ENCODE results near the gene CNTN5.

CNTN5 gene

DNA sequence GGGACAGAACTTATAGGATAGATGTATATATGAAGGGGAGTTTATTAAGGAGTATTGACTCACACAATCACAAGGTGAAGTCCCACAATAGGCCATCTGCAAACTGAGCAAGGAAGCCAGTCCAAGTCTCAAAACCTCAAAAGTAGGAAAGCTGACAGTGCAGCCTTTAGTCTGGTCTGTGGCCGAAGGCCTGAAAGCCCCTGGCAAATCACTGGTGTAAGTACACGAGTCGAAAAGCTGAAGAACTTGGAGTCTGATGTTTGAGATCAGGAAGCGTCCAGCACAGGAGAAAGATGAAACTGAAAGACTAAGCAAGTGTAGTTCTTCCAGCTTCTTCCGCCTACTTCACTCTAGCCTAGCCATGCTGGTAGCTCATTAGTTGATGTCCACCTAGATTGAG is 866.7 kb downstream of the CNTN5 start (continued):
- no peak for TF ChIP-seq KLF16 (tag by site-specific recombination; IDR thresholded peaks at IDR 0.05)

DNA sequence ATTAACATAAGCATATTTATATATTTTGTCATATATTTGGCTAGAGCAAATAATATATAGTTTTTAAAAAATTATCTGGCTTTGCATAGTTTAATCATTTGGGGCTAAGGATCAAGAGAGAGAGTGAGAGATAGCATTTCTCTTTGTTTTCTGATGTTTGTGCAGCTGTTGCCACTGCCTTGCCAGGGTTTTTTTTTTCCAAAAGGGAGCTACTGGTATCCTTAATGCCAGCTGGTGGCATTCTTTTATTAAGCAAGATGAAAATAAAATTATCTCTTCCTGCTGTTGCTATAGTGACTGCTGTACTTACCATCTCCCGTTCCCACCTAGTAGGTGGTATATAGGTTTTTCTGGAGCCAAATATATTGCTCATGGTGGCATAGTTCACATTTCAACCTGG is 873.1 kb downstream of the CNTN5 start:
- CTCF ChIA-PET = no interaction called here
- TF ChIP-seq ZNF404 (tag by site-specific recombination; IDR thresholded peaks at IDR 0.05) (no peak), ZNF223 (tag by site-specific recombination; IDR thresholded peaks at IDR 0.05) (no peak), ZNF416 (tag by site-specific recombination; IDR thresholded peaks at IDR 0.05) (no peak), WT1 (tag by site-specific recombination; IDR thresholded peaks at IDR 0.05) (no peak), KLF1 (tag by site-specific recombination; IDR thresholded peaks at IDR 0.05) (no peak), YY2 (tag by site-specific recombination; IDR thresholded peaks at IDR 0.05) (no peak), ZNF768 (tag by site-specific recombination; IDR thresholded peaks at IDR 0.05) (no peak), GLIS1 (tag by site-specific recombination; IDR thresholded peaks at IDR 0.05) (no peak), ZNF23 (tag by site-specific recombination; IDR thresholded peaks at IDR 0.05; ENCODE audit: borderline replicate concordance) (no peak)
- Histone ChIP-seq H3K36me3 (ENCODE audit: control insufficient read depth in 2 of 2, insufficient read depth in 1 of 2, low read length in 2 of 2) (no peaks in the 10 kb centered on the region), H3K27ac (ENCODE audit: extremely low read depth, low read depth, low read length) (no peak overlapping the region), H3K4me1 (ENCODE audit: control insufficient read depth, insufficient read depth, low read length) (no peaks in the 10 kb centered on the region), H3K9me3 (ENCODE audit: control insufficient read depth, insufficient read depth, low read depth, low read length) (no peaks in the 10 kb centered on the region), H3K4me3 (ENCODE audit: low read depth, low read length) (no peak overlapping the region)
- POLR2A ChIA-PET = no interaction called here

DNA sequence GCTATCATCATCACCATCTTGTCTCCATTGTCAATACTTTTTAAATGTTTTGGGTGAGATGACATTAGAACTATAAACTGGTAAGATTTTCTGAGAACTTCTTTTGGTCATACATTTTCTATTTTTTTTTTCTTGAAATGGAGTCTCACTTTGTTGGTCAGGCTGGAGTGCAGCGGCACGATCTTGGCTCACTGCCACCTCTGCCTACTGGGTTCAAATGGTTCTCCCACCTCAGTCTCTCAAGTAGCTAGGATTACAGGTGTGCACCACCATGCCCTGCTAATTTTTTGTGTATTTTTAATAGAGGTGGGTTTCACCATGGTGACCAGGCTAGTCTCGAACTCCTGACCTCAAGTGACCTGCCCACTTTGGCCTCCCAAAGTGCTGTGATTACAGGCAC is 880.4 kb downstream of the CNTN5 start:
- TF ChIP-seq ZNF19 (tag by site-specific recombination; IDR thresholded peaks at IDR 0.05; ENCODE audit: low read depth) (no peak), ZNF670 (tag by site-specific recombination; IDR thresholded peaks at IDR 0.05; ENCODE audit: low read depth) (no peak), SCRT1 (tag by site-specific recombination; IDR thresholded peaks at IDR 0.05; ENCODE audit: borderline replicate concordance) (no peak), ZNF138 (tag by site-specific recombination; IDR thresholded peaks at IDR 0.05; ENCODE audit: borderline replicate concordance) (no peak)
- CTCF ChIA-PET = interaction anchor here (0.7 to 0.9 kb wide), 2 partner anchors 10 to 1061 kb away, joined by 3 to 4 read pairs; no protein-coding TSS in a partner anchor
- H3K9me3 ChIP-seq (ENCODE audit: control insufficient read depth, insufficient read depth, low read depth, low read length) = no peaks in the 10 kb centered on the region
- H3K4me1 ChIP-seq (ENCODE audit: control insufficient read depth, insufficient read depth, low read length) = no peaks in the 10 kb centered on the region
- H3K4me3 ChIP-seq (ENCODE audit: low read depth, low read length) = no peak overlapping the region
- POLR2A ChIA-PET = no interaction called here
- no peaks in the 10 kb centered on the region for H3K36me3 ChIP-seq (ENCODE audit: control insufficient read depth in 2 of 2, insufficient read depth in 1 of 2, low read length in 2 of 2)
- no peak overlapping the region for H3K27ac ChIP-seq (ENCODE audit: extremely low read depth, low read depth, low read length)

DNA sequence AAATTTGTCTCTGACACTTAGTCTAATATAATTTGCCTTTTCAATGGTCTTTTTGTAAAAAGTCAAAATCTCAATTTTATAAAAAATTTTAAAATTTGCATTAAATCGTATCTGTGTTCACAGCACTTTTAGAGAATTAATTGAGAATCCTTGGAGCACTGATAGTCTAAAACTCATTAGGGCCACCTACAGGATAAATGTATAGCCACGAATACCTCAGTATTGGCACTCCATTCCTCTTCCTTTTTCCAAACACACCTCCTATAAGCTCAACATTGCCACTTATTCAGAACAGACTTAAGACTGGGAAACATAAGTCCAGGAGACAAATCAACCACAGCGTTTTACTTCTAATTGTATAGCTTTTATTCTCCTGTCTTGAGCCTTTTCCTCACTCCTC is 890.4 kb downstream of the CNTN5 start:
- Histone ChIP-seq H3K36me3 (ENCODE audit: control insufficient read depth in 2 of 2, insufficient read depth in 1 of 2, low read length in 2 of 2) (no peaks in the 10 kb centered on the region), H3K27ac (ENCODE audit: extremely low read depth, low read depth, low read length) (no peak overlapping the region), H3K4me1 (ENCODE audit: control insufficient read depth, insufficient read depth, low read length) (no peaks in the 10 kb centered on the region), H3K4me3 (ENCODE audit: low read depth, low read length) (no peak overlapping the region), H3K9me3 (ENCODE audit: control insufficient read depth, insufficient read depth, low read depth, low read length) (no peaks in the 10 kb centered on the region)
- ChIA-PET CTCF (interaction anchor here (0.5 to 1.3 kb wide), 4 partner anchors 10 to 715 kb away, joined by 3 to 4 read pairs (median 3); no protein-coding TSS in a partner anchor), POLR2A (no interaction called here)
- TF ChIP-seq ZNF175 (tag by site-specific recombination; IDR thresholded peaks at IDR 0.05) = no peak
- TF ChIP-seq, protein P1, sequence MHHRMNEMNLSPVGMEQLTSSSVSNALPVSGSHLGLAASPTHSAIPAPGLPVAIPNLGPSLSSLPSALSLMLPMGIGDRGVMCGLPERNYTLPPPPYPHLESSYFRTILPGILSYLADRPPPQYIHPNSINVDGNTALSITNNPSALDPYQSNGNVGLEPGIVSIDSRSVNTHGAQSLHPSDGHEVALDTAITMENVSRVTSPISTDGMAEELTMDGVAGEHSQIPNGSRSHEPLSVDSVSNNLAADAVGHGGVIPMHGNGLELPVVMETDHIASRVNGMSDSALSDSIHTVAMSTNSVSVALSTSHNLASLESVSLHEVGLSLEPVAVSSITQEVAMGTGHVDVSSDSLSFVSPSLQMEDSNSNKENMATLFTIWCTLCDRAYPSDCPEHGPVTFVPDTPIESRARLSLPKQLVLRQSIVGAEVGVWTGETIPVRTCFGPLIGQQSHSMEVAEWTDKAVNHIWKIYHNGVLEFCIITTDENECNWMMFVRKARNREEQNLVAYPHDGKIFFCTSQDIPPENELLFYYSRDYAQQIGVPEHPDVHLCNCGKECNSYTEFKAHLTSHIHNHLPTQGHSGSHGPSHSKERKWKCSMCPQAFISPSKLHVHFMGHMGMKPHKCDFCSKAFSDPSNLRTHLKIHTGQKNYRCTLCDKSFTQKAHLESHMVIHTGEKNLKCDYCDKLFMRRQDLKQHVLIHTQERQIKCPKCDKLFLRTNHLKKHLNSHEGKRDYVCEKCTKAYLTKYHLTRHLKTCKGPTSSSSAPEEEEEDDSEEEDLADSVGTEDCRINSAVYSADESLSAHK (tag by site-specific recombination; IDR thresholded peaks at IDR 0.05) = no peak
- no peak for TF ChIP-seq ZNF354C (tag by site-specific recombination; IDR thresholded peaks at IDR 0.05; ENCODE audit: borderline replicate concordance, low read depth)

DNA sequence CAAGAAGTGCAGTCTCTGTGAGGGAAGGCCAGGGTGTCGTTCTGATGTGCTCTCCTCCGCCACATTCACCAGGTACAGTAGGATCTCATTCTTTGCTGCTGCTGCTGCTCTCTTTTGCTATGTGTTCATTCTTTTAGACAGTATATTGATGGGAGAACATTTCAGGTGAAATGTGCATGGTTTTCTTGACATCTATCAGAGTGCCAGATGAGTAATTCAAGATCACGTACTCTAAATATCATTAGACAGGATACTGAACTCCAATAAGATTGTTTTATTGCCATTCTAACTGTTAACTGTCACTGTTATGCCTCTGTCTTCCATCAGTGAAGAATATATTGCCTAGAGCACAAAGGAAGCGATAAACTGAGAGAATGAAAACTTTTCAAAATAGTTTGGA is 895.3 kb downstream of the CNTN5 start:
- Histone ChIP-seq H3K27ac (ENCODE audit: extremely low read depth, low read depth, low read length) (no peak overlapping the region), H3K4me1 (ENCODE audit: control insufficient read depth, insufficient read depth, low read length) (no peaks in the 10 kb centered on the region), H3K9me3 (ENCODE audit: control insufficient read depth, insufficient read depth, low read depth, low read length) (no peaks in the 10 kb centered on the region), H3K36me3 (ENCODE audit: control insufficient read depth in 2 of 2, insufficient read depth in 1 of 2, low read length in 2 of 2) (no peaks in the 10 kb centered on the region), H3K4me3 (ENCODE audit: low read depth, low read length) (no peak overlapping the region)
- ChIA-PET CTCF (no interaction called here), POLR2A (no interaction called here)
- TF ChIP-seq ZIC2 (tag by site-specific recombination; IDR thresholded peaks at IDR 0.05) (no peak), ZNF354C (tag by site-specific recombination; IDR thresholded peaks at IDR 0.05; ENCODE audit: borderline replicate concordance, low read depth) (no peak), ZNF132 (tag by site-specific recombination; IDR thresholded peaks at IDR 0.05; ENCODE audit: borderline replicate concordance) (no peak)
- TF ChIP-seq, protein P2, sequence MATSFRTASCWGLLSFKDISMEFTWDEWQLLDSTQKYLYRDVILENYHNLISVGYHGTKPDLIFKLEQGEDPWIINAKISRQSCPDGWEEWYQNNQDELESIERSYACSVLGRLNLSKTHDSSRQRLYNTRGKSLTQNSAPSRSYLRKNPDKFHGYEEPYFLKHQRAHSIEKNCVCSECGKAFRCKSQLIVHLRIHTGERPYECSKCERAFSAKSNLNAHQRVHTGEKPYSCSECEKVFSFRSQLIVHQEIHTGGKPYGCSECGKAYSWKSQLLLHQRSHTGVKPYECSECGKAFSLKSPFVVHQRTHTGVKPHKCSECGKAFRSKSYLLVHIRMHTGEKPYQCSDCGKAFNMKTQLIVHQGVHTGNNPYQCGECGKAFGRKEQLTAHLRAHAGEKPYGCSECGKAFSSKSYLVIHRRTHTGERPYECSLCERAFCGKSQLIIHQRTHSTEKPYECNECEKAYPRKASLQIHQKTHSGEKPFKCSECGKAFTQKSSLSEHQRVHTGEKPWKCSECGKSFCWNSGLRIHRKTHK (tag by site-specific recombination; IDR thresholded peaks at IDR 0.05) = no peak
- TF ChIP-seq, protein P3, sequence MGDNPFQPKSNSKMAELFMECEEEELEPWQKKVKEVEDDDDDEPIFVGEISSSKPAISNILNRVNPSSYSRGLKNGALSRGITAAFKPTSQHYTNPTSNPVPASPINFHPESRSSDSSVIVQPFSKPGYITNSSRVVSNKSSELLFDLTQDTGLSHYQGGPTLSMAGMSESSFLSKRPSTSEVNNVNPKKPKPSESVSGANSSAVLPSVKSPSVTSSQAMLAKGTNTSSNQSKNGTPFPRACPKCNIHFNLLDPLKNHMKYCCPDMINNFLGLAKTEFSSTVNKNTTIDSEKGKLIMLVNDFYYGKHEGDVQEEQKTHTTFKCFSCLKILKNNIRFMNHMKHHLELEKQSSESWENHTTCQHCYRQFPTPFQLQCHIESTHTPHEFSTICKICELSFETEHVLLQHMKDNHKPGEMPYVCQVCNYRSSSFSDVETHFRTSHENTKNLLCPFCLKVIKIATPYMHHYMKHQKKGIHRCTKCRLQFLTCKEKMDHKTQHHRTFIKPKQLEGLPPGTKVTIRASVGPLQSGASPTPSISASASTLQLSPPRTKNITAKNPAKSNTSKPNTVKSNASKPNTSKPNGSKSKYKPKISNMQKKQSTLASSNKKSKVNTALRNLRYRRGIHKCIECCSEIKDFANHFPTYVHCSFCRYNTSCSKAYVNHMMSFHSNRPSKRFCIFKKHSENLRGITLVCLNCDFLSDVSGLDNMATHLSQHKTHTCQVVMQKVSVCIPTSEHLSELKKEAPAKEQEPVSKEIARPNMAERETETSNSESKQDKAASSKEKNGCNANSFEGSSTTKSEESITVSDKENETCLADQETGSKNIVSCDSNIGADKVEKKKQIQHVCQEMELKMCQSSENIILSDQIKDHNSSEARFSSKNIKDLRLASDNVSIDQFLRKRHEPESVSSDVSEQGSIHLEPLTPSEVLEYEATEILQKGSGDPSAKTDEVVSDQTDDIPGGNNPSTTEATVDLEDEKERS (tag by site-specific recombination; IDR thresholded peaks at IDR 0.05) = no peak

All from HEK293 (cell line).